GM12878 (cell line): ENCODE data around the gene MRPL2. TPM values are rescaled to one million over a fixed set of nuclear protein-coding genes. Genes with fewer than 3 reads are reported as not detected.

Experiments
- EP300 ChIP-seq, 2 experiments: fragments of 150-350 bp in 1 of 2; IDR thresholded peaks; 2 replicates each; pipeline ENCODE4 v1.6.1; 2011 to 2012; ENCODE audit warnings: low read depth in 2 of 2, low read length in 2 of 2, borderline replicate concordance in 1 of 2, improper control_type of control experiment in 1 of 2, inconsistent platforms in 1 of 2; ENCODE audit not compliant: control insufficient read depth in 1 of 2
- FOS ChIP-seq: IDR thresholded peaks from 3 replicates; pipeline ENCODE4 v1.6.1; 2011; ENCODE audit warnings: borderline replicate concordance; ENCODE audit not compliant: insufficient read length; ENCODE audit errors: extremely low read depth
- GATAD2B ChIP-seq: fragments of 450-650 bp; conservative IDR thresholded peaks from 2 replicates; pipeline ENCODE4 v1.6.1; 2017; ENCODE audit warnings: low read depth, mild to moderate bottlenecking, moderate library complexity
- HDAC2 ChIP-seq: fragments of 200-600 bp; sonication (generic); IDR thresholded peaks from 2 replicates; pipeline ENCODE4 v1.6.1; 2017
- NR2F1 ChIP-seq: fragments of 450-650 bp; conservative IDR thresholded peaks from 2 replicates; pipeline ENCODE4 v1.6.1; 2017; ENCODE audit warnings: mild to moderate bottlenecking
- POLR2A ChIP-seq: IDR thresholded peaks from 2 replicates; pipeline ENCODE4 v1.6.1; 2011; ENCODE audit warnings: low read depth, mild to moderate bottlenecking, low read length
- SRF ChIP-seq, 2 experiments: IDR thresholded peaks; 2 replicates each; pipeline ENCODE4 v1.6.1; 2011; ENCODE audit warnings: low read depth in 2 of 2, low read length in 2 of 2, mild to moderate bottlenecking in 1 of 2, moderate library complexity in 1 of 2
- STAT1 ChIP-seq: fragments of 450-650 bp; conservative IDR thresholded peaks from 2 replicates; pipeline ENCODE4 v1.6.1; 2014; ENCODE audit warnings: antibody characterized with exemption, mild to moderate bottlenecking
- SUZ12 ChIP-seq: fragments of 200-600 bp; sonication (generic); IDR thresholded peaks from one replicate; pipeline ENCODE4 v1.6.1; 2018; ENCODE audit warnings: antibody characterized with exemption, mild to moderate bottlenecking; ENCODE audit not compliant: unreplicated experiment
- TARDBP ChIP-seq: IDR thresholded peaks from 2 replicates; pipeline ENCODE4 v1.6.1; 2016; ENCODE audit warnings: borderline replicate concordance
- YY1 ChIP-seq: IDR thresholded peaks from 2 replicates; pipeline ENCODE4 v1.6.1; 2011; ENCODE audit warnings: low read depth, mild to moderate bottlenecking, low read length
- polyA plus RNA-seq, 11 experiments: library from polyadenylated mRNA; depleted of rRNA in 4 of 11; unstranded in 6 of 11; stranded (reverse) in 5 of 11; fragments of >200 nt; fragmentation: Nextera tagmentation in 4 of 11; fragmentation: Illumina TruSeq in 1 of 11; extraction: Ambion mirVana in 4 of 11; extraction: Trizol in 1 of 11; gene quantifications; 1 replicate in 1 of 11; 2 replicates in 10 of 11; pipeline versions ENCODE4 v1.2.1 to v1.2.3, GENCODE V29; 2011 to 2016; ENCODE audit warnings: inconsistent platforms in 2 of 11, missing spikeins in 2 of 11, low read depth in 1 of 11
- total RNA-seq, 4 experiments: library from RNA; depleted of rRNA in 3 of 4; stranded (reverse); fragments of >200 nt in 3 of 4; fragmentation: Illumina TruSeq in 1 of 4; extraction: Trizol in 1 of 4; gene quantifications; 2 replicates each; pipeline versions ENCODE4 v1.2.1 to v1.2.3, GENCODE V29; 2013 to 2021
- TF ChIP-seq, protein P1 (sequence below): IDR thresholded peaks from 2 replicates; pipeline ENCODE4 v1.6.1; 2011; ENCODE audit warnings: mild to moderate bottlenecking, low read depth, low read length, moderate library complexity; ENCODE audit not compliant: insufficient replicate concordance
- TF ChIP-seq, protein P2 (sequence below): fragments of 450-650 bp; IDR thresholded peaks from 2 replicates; pipeline ENCODE4 v1.6.1; 2016; ENCODE audit warnings: mild to moderate bottlenecking, moderate library complexity, borderline replicate concordance
- TF ChIP-seq, protein P3 (sequence below): fragments of 150-350 bp; IDR thresholded peaks from 2 replicates; pipeline ENCODE4 v1.6.1; 2016; ENCODE audit warnings: low read depth, low read length
- TF ChIP-seq, protein P4 (sequence below): fragments of 450-650 bp; formaldehyde crosslinking; IDR thresholded peaks from 2 replicates; pipeline ENCODE4 v1.4.0; 2022; ENCODE audit warnings: mild to moderate bottlenecking, moderate library complexity
- TF ChIP-seq, protein P5 (sequence below): IDR thresholded peaks from 2 replicates; pipeline ENCODE4 v1.6.1; 2011; ENCODE audit warnings: low read depth, mild to moderate bottlenecking, low read length, moderate library complexity, borderline replicate concordance; ENCODE audit errors: extremely low read depth

Gene MRPL2
- total and polyA plus RNA-seq, 10 of the 15 experiments (the other 5 are each of a cell fraction or from before 2014, with no cell fraction given), result 29.7 to 125 (median 50.2) TPM

DNA sequence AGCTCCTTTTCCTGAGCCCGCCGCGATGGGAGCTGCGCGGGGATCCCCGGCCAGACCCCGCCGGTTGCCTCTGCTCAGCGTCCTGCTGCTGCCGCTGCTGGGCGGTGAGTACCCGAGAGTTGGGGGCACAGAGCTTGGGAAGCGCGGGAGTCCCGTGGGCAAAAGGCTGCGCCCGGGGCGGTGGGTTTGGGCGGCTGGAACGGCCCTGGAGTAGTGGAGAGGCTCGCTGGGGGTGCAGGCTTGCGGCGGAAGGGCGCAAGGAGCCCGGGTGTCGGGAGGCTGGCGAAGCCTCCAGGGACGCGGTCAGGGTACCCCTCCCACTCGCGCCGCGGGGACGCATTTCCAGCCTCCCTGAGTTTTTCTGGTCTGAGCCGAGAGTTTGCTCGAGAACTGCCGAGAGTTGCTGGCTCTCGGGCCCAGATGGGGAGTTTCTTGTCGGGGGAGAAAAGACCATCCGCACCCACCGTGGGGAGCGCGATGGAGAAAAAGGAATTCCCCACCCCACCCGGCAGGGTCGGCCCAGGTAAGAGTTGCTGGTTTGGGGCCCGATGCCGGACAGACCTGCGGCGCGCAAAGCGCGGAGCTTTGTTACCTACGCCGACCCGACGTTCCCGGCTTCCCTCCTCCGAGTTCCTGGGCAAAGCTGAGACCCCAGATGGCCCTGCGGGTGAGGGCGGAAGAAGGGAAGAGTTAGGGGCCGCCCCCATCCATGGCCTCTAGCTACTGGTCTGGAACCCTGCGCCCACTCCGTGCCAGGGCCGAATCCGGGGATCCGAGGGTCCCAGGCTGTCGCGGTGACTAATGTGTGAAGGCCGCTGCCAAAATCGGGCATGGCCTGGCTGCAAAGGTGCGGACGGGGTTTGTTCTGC, 17.5 kb upstream of the MRPL2 start (continued):
- TF ChIP-seq, protein P1, sequence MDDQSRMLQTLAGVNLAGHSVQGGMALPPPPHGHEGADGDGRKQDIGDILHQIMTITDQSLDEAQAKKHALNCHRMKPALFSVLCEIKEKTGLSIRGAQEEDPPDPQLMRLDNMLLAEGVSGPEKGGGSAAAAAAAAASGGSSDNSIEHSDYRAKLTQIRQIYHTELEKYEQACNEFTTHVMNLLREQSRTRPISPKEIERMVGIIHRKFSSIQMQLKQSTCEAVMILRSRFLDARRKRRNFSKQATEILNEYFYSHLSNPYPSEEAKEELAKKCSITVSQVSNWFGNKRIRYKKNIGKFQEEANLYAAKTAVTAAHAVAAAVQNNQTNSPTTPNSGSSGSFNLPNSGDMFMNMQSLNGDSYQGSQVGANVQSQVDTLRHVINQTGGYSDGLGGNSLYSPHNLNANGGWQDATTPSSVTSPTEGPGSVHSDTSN, result no peak
- TF ChIP-seq, protein P2, sequence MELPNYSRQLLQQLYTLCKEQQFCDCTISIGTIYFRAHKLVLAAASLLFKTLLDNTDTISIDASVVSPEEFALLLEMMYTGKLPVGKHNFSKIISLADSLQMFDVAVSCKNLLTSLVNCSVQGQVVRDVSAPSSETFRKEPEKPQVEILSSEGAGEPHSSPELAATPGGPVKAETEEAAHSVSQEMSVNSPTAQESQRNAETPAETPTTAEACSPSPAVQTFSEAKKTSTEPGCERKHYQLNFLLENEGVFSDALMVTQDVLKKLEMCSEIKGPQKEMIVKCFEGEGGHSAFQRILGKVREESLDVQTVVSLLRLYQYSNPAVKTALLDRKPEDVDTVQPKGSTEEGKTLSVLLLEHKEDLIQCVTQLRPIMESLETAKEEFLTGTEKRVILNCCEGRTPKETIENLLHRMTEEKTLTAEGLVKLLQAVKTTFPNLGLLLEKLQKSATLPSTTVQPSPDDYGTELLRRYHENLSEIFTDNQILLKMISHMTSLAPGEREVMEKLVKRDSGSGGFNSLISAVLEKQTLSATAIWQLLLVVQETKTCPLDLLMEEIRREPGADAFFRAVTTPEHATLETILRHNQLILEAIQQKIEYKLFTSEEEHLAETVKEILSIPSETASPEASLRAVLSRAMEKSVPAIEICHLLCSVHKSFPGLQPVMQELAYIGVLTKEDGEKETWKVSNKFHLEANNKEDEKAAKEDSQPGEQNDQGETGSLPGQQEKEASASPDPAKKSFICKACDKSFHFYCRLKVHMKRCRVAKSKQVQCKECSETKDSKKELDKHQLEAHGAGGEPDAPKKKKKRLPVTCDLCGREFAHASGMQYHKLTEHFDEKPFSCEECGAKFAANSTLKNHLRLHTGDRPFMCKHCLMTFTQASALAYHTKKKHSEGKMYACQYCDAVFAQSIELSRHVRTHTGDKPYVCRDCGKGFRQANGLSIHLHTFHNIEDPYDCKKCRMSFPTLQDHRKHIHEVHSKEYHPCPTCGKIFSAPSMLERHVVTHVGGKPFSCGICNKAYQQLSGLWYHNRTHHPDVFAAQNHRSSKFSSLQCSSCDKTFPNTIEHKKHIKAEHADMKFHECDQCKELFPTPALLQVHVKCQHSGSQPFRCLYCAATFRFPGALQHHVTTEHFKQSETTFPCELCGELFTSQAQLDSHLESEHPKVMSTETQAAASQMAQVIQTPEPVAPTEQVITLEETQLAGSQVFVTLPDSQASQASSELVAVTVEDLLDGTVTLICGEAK, result no peak
- TF ChIP-seq SUZ12 (peak; percentile 86), GATAD2B (peak; percentile 39; the same call in 1 of the 2 replicates), SRF (IDR thresholded peaks at IDR 0.05; ENCODE audit: low read depth in 2 of 2, low read length in 2 of 2) (no peak), NR2F1 (no peak), TARDBP (no peak), HDAC2 (0 out of 2 replicates have a peak, but pooled peaks have one; percentile 90), EP300 (IDR thresholded peaks at IDR 0.05; ENCODE audit: borderline replicate concordance in 1 of 2, control insufficient read depth in 1 of 2, low read depth in 2 of 2, low read length in 2 of 2) (no peak), POLR2A (no peak), STAT1 (no peak), YY1 (no peak), FOS (no peak)
- TF ChIP-seq, protein P3, sequence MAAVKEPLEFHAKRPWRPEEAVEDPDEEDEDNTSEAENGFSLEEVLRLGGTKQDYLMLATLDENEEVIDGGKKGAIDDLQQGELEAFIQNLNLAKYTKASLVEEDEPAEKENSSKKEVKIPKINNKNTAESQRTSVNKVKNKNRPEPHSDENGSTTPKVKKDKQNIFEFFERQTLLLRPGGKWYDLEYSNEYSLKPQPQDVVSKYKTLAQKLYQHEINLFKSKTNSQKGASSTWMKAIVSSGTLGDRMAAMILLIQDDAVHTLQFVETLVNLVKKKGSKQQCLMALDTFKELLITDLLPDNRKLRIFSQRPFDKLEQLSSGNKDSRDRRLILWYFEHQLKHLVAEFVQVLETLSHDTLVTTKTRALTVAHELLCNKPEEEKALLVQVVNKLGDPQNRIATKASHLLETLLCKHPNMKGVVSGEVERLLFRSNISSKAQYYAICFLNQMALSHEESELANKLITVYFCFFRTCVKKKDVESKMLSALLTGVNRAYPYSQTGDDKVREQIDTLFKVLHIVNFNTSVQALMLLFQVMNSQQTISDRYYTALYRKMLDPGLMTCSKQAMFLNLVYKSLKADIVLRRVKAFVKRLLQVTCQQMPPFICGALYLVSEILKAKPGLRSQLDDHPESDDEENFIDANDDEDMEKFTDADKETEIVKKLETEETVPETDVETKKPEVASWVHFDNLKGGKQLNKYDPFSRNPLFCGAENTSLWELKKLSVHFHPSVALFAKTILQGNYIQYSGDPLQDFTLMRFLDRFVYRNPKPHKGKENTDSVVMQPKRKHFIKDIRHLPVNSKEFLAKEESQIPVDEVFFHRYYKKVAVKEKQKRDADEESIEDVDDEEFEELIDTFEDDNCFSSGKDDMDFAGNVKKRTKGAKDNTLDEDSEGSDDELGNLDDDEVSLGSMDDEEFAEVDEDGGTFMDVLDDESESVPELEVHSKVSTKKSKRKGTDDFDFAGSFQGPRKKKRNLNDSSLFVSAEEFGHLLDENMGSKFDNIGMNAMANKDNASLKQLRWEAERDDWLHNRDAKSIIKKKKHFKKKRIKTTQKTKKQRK, result no peak
- TF ChIP-seq, protein P4, sequence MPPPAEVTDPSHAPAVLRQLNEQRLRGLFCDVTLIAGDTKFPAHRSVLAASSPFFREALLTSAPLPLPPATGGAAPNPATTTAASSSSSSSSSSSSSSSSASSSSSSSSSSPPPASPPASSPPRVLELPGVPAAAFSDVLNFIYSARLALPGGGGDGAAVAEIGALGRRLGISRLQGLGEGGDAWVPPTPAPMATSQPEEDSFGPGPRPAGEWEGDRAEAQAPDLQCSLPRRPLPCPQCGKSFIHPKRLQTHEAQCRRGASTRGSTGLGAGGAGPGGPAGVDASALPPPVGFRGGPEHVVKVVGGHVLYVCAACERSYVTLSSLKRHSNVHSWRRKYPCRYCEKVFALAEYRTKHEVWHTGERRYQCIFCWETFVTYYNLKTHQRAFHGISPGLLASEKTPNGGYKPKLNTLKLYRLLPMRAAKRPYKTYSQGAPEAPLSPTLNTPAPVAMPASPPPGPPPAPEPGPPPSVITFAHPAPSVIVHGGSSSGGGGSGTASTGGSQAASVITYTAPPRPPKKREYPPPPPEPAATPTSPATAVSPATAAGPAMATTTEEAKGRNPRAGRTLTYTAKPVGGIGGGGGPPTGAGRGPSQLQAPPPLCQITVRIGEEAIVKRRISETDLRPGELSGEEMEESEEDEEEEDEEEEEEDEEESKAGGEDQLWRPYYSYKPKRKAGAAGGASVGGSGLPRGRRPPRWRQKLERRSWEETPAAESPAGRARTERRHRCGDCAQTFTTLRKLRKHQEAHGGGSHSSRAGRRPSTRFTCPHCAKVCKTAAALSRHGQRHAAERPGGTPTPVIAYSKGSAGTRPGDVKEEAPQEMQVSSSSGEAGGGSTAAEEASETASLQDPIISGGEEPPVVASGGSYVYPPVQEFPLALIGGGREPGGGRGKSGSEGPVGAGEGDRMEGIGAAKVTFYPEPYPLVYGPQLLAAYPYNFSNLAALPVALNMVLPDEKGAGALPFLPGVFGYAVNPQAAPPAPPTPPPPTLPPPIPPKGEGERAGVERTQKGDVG (CRISPR knock-in tag), result no peak
- TF ChIP-seq, protein P5, sequence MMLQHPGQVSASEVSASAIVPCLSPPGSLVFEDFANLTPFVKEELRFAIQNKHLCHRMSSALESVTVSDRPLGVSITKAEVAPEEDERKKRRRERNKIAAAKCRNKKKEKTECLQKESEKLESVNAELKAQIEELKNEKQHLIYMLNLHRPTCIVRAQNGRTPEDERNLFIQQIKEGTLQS, result no peak
